Heart left ventricle (tissue), 16 donors: ENCODE measurements around the gene SRSF3. TPM values are rescaled to one million over a fixed set of nuclear protein-coding genes. Genes with fewer than 3 reads are reported as not detected.
"Not testable (repeated sequence)": the region's sequence is repeated elsewhere in the genome, so short reads cannot be mapped to it uniquely, and the experiment has no call there.

Source experiments
- ATAC-seq, 4 donors: fragments of 200-7000 bp; cut with Tn5 transposase; one replicate each; pipeline ENCODE4 v1.9.1; 2020 to 2022; ENCODE audit warnings: moderate library complexity in 4 of 4, mild to moderate bottlenecking in 3 of 4, moderate number of reproducible peaks in 1 of 4
- DNase-seq, 5 donors: peaks; one replicate each; pipeline ENCODE4 v3.0.0-alpha.2; 2020
- H3K27ac ChIP-seq, 12 donors: fragments of 200-600 bp; sonication (generic) in 4 of 12; one replicate each; pipeline versions ENCODE4 v1.5.0 to v1.8.0; 2016 to 2022; ENCODE audit warnings: mild to moderate bottlenecking in 2 of 12
- H3K27me3 ChIP-seq, 9 donors: fragments of 200-600 bp; sonication (generic) in 2 of 9; one replicate each; pipeline versions ENCODE4 v1.5.1 to v1.8.0; 2016 to 2022; ENCODE audit warnings: mild to moderate bottlenecking in 3 of 9
- H3K36me3 ChIP-seq, 9 donors: fragments of 200-600 bp; sonication (generic) in 2 of 9; one replicate each; pipeline versions ENCODE4 v1.5.0 to v1.8.0; 2018 to 2022; ENCODE audit warnings: mild to moderate bottlenecking in 2 of 9
- H3K4me1 ChIP-seq, 12 donors: fragments of 200-600 bp; sonication (generic) in 4 of 12; one replicate each; pipeline versions ENCODE4 v1.5.0 to v1.8.0; 2016 to 2022; ENCODE audit warnings: mild to moderate bottlenecking in 3 of 12
- H3K4me3 ChIP-seq, 12 donors: fragments of 200-600 bp; sonication (generic) in 4 of 12; one replicate each; pipeline versions ENCODE4 v1.5.0 to v1.8.0; 2017 to 2022; ENCODE audit warnings: mild to moderate bottlenecking in 9 of 12, moderate library complexity in 4 of 12
- H3K9me3 ChIP-seq, 12 donors: fragments of 200-600 bp; sonication (generic) in 4 of 12; one replicate each; pipeline versions ENCODE4 v1.5.0 to v1.8.0; 2016 to 2022; ENCODE audit warnings: mild to moderate bottlenecking in 1 of 12
- CTCF ChIP-seq, 12 donors: fragments of 200-600 bp; sonication (generic) in 4 of 12; IDR thresholded peaks; one replicate each; pipeline versions ENCODE4 v1.5.0 to v1.8.0; 2018 to 2022; ENCODE audit warnings: antibody characterized with exemption in 12 of 12, mild to moderate bottlenecking in 5 of 12
- POLR2A ChIP-seq, 2 donors: fragments of 450-650 bp; IDR thresholded peaks; one replicate each; pipeline ENCODE4 v1.6.1; 2017; ENCODE audit warnings: antibody characterized with exemption in 2 of 2, mild to moderate bottlenecking in 2 of 2, moderate library complexity in 2 of 2
- WGBS, 4 donors: extraction: QIAGEN DNeasy Blood & Tissue Kit in 2 of 4; methylation state at CpG; one replicate each; pipeline versions ENCODE4 v1.1.5 to v1.1.7; 2013 to 2018; 5-methylcytosine and 5-hydroxymethylcytosine counted together
- intact Hi-C, 10 donors: fragments of 100-400 bp; cut with DNase I; formaldehyde crosslinking; loops; one replicate each; pipeline versions ENCODE4 v1.11.1 to v1.14.2; 2022
- polyA plus RNA-seq, 2 donors: library from polyadenylated mRNA; stranded (reverse); fragments of 200-250 nt; gene quantifications; one replicate each; pipeline ENCODE4 v1.2.3, GENCODE V29; 2013
- total RNA-seq, 9 donors: library from RNA; depleted of rRNA in 2 of 9; stranded (reverse); fragments of >200 nt in 2 of 9; fragmentation: NEBNext Ultra II Directional in 3 of 9; extraction: Animal tissue kit (Norgen Biotek cat#: 25700) in 3 of 9; gene quantifications; one replicate each; pipeline versions ENCODE4 v1.1.0 to v1.2.4, GENCODE V29; 2016 to 2023
- donor health status: ischemic (EF 13 %, LVEDD 7.1; RV severe dilation, severe dysfunction).
- donor health status: healthy with polysubstance abuse.
- donor health status: DM: no; HTN: yes; CAD: no.
- donor health status: DM: no; HTN: no; CAD: no.
- donor health status: ischemic (EF 25% LVEDD 6.9; RV normal size, moderate dysfunction).
- donor health status: ischemic (EF 25% LVEDD 5.7; RV mildly dilated, moderate dysfunction).
- donor health status: healthy.
- donor health status: DM: yes; HTN: yes; CAD: no.
- donor health status: ischemic (EF 35%, LVEDD 5.7; RV mildly dilated, moderate dysfunction).
- donor health status: nonischemic (EF 11% LVEDD 7.7; RV severe dilation, severe dysfunction).
- donor health status: DM: yes; HTN: yes; CAD: no.
- donor health status: PGD.
- donor health status: ischemic (EF 29% LVEDD 5.4; RV normal size, mild dysfunction).
- donor health status: nonischemic (EF 23%, LVEDD 6.1; RV moderate dilation, normal function).

The SRSF3 gene
- total and polyA plus RNA-seq, 11 donors = 43.2 to 215 (median 111) TPM

DNA sequence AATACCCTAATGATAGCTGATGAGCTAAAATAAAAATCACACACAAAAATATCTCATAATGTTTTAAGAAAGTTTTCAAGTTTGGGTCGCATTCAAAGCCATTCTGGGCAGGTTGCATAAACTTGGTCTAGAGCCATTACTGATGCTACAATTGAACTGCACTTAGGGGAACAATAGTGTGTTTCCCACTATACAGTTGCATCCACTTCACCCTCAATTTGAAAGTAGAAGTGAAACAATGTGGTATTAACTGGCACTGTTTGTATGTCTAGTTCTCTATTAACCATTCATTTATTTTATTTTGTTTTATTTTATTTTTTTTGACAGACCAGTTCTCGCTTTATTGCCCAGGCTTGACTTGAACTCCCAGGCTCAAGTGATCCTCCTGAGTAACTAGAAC, 23.9 kb upstream of the SRSF3 start:
- no peak for TF ChIP-seq POLR2A (IDR thresholded peaks at IDR 0.05)
- no peak for TF ChIP-seq CTCF (IDR thresholded peaks at IDR 0.05)
- no peak overlapping the region for H3K27ac ChIP-seq
- H3K36me3 ChIP-seq = no peaks in the 10 kb centered on the region
- no peak for DNase-seq
- H3K4me1 ChIP-seq = no peaks in the 10 kb centered on the region
- no peak for ATAC-seq
- no peaks in the 10 kb centered on the region for H3K27me3 ChIP-seq
- 89 to 95% (median 94%) methylated on average over 2 of the region's 2 CpGs for WGBS, 4 donors
- intact Hi-C loops = no loop called here
- H3K4me3 ChIP-seq = no peak overlapping the region
- H3K9me3 ChIP-seq = peaks cover 0 to 8% (median 0%) of the 10 kb centered on the region in 12 donors

- TF ChIP-seq POLR2A (IDR thresholded peaks at IDR 0.05) = no peak
- TF ChIP-seq CTCF (IDR thresholded peaks at IDR 0.05) = no peak
- DNase-seq (no peak), ATAC-seq (no peak)
- Histone ChIP-seq H3K36me3 (no peaks in the 10 kb centered on the region), H3K27ac (no peak overlapping the region), H3K27me3 (no peaks in the 10 kb centered on the region), H3K9me3 (peaks cover 0 to 8% (median 0%) of the 10 kb centered on the region in 12 donors), H3K4me1 (no peaks in the 10 kb centered on the region), H3K4me3 (no peak overlapping the region)
- 85 to 93% (median 87%) methylated on average over 4 of the region's 4 CpGs for WGBS, 4 donors
- intact Hi-C loops = no loop called here
Measured at GRCh38 chr6:36571122-36572043, 22.8 kb upstream of the SRSF3 start.

DNA sequence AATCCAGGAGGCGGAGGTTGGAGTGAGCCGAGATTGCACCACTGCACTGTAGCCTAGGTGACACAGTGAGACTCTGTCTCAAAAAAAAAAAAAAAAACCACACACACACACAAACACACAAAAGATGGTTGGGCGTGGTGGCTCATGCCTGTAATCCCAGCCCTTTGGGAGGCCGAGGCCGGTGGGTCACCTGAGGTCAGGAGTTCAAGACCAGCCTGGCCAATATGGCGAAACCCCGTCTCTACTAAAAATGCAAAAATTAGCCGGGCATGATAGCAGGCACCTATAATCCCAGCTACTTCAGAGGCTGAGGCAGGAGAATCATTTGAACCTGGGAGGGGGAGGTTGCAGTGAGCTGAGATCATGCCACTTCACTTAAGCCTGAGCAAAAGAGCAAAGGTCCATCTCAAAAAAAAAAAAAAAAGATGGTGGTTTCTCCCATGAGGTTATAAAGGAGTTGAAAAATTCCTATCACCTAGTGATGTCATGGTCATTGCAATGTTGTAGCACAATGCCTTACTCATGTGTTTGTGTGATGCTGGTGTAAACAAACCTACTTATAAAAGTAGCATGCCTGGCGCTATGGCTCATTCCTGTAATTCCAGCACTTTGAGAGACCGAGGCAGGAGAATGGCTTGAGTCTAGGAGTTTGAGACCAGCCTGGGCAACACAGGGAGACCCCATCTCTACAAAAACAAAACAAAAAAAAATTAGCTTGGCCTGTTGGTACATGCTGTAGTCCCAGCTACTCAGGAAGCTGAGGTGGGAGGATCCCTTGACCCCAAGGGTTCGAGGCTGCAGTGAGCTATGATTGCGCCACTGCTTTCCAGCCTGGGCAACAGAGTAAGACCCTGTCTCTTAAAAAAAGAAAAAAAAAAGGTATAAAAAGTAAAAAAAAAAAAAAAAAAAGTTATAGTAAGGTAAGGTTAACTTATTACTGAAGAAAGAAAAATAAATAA, 21.5 kb upstream of the SRSF3 start:
- ATAC-seq, H3K4me3 ChIP-seq, H3K4me1 ChIP-seq, H3K27ac ChIP-seq, intact Hi-C loops, DNase-seq, H3K36me3 ChIP-seq, H3K9me3 ChIP-seq, H3K27me3 ChIP-seq: not testable (repeated sequence)
- WGBS, 4 donors = 94 to 96% (median 95%) methylated on average over 12 of the region's 12 CpGs

DNA sequence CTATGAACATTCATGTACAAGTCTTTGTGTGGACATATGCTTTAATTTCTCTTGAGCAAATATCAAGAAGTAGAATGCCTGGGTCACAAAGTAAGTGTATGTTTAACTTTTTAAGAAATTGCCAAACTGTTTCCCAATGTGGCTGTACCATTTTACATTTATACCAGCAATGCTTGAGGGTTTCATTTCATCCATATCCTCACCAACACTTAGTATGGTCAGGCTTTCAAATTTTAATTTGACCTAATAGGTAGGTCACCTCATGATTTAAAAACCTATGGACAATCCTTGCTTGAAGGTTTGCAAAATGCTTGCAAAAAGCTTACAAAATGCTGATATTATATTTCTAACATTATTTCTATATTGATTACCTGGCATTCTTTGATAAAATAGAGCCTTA, 19.5 kb upstream of the SRSF3 start:
- Histone ChIP-seq H3K36me3 (no peaks in the 10 kb centered on the region), H3K4me3 (no peak overlapping the region), H3K27ac (no peak overlapping the region), H3K27me3 (no peaks in the 10 kb centered on the region), H3K4me1 (peaks cover 0 to 14% (median 4%) of the 10 kb centered on the region in 12 donors), H3K9me3 (peaks cover 0 to 8% (median 0%) of the 10 kb centered on the region in 12 donors)
- no peak for DNase-seq
- TF ChIP-seq CTCF (IDR thresholded peaks at IDR 0.05) = no peak
- no peak for TF ChIP-seq POLR2A (IDR thresholded peaks at IDR 0.05)
- intact Hi-C loops = no loop called here
- no peak for ATAC-seq
